OCI-LY3 (cell line): ENCODE data around the gene CAMTA1.

Experiments
- EZH2phosphoT487 ChIP-seq: fragments of 200-600 bp; shearing (Covaris generic); IDR thresholded peaks from 2 replicates; pipeline ENCODE4 v1.6.1; 2018; ENCODE audit warnings: antibody characterized with exemption, mixed run types, low read depth
- TF ChIP-seq, protein P1 (sequence below): fragments of 200-600, 300-600 bp; sonication (generic); IDR thresholded peaks from 2 replicates; pipeline ENCODE4 v1.5.1; 2014; ENCODE audit warnings: antibody characterized with exemption, low read length, low read depth

DNA sequence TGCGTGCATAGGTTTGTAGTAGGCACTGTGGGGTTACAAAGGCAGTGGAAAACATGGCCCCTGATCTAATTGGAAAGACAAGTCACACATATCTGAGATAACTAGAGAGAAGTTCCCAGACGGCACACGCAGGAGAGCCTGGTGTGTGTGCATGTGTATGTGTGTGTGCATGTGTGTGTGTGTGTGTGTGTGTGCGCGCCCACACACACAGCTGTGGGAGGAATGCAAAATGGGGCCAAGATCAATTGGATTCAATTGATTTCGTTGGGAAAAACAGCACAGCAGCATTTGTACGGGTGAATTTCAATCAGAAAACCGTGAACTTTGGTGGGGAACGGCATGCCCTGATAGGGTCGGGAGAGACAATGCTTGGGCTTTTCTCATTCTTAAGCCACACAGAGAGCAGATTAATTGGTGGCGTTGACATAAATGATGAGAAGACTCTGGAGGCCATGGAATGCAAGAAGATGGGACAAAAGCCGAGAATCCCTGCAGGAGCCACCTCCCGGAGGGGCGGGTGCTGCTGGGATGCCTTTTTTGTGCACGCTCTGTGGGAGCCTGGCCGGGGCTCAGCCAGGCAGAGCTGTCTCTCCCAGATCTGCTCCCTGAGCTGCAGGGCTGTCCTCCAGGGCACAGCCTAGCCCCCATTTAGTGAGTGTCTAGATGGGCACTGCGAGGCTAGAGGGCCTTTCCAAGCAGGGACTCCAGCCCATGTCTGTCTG is 322.0 kb downstream of the CAMTA1 start:
- TF ChIP-seq, protein P1, sequence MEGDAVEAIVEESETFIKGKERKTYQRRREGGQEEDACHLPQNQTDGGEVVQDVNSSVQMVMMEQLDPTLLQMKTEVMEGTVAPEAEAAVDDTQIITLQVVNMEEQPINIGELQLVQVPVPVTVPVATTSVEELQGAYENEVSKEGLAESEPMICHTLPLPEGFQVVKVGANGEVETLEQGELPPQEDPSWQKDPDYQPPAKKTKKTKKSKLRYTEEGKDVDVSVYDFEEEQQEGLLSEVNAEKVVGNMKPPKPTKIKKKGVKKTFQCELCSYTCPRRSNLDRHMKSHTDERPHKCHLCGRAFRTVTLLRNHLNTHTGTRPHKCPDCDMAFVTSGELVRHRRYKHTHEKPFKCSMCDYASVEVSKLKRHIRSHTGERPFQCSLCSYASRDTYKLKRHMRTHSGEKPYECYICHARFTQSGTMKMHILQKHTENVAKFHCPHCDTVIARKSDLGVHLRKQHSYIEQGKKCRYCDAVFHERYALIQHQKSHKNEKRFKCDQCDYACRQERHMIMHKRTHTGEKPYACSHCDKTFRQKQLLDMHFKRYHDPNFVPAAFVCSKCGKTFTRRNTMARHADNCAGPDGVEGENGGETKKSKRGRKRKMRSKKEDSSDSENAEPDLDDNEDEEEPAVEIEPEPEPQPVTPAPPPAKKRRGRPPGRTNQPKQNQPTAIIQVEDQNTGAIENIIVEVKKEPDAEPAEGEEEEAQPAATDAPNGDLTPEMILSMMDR, result no peak
- no peak for TF ChIP-seq EZH2phosphoT487
